H1 (cell line): ENCODE data around the gene ASB16. TPM values are rescaled to one million over a fixed set of nuclear protein-coding genes. Genes with fewer than 3 reads are reported as not detected.

Experiments used
- CHD1 ChIP-seq: IDR thresholded peaks from 2 replicates; pipeline ENCODE4 v1.6.1; 2012; ENCODE audit warnings: low read depth, low read length, improper control_type of control experiment
- RAD21 ChIP-seq, 2 experiments: IDR thresholded peaks in 1 of 2; conservative IDR thresholded peaks in 1 of 2; 2 replicates each; pipeline ENCODE4 v1.6.1; 2011; ENCODE audit warnings: low read depth in 2 of 2, low read length in 2 of 2, improper control_type of control experiment in 1 of 2, inconsistent platforms in 1 of 2, mild to moderate bottlenecking in 1 of 2, moderate library complexity in 1 of 2
- RNF2 ChIP-seq: fragments of 200-900, 300-1000 bp; sonication (generic); IDR thresholded peaks from 2 replicates; pipeline ENCODE4 v1.7.1; 2016; ENCODE audit warnings: borderline replicate concordance, low read depth, mild to moderate bottlenecking, antibody characterized with exemption, low read length; ENCODE audit not compliant: poor library complexity, severe bottlenecking; ENCODE audit errors: missing control alignments
- polyA plus RNA-seq, 7 experiments: library from polyadenylated mRNA; depleted of rRNA in 3 of 7; stranded (reverse) in 5 of 7; unstranded in 2 of 7; fragments of >200 nt in 5 of 7; fragments of 200-250 nt in 2 of 7; gene quantifications; 1 replicate in 5 of 7; 2 replicates in 1 of 7; 4 replicates in 1 of 7; pipeline versions ENCODE4 v1.2.1 to v1.2.3, GENCODE V29; 2011 to 2013; ENCODE audit warnings: missing spikeins in 2 of 7, mixed read lengths in 2 of 7
- total RNA-seq: library from RNA; stranded (reverse); fragmentation: NEBNext Ultra II Directional; extraction: Animal tissue kit (Norgen Biotek cat#: 25700); gene quantifications from 2 replicates; pipeline ENCODE4 v1.2.1, GENCODE V29; 2021
- TF ChIP-seq, protein P1 (sequence below), 3 experiments: IDR thresholded peaks; 1 replicate in 2 of 3; 2 replicates in 1 of 3; pipeline versions ENCODE4 v1.5.1 to v1.6.1; 2011; ENCODE audit warnings: low read length in 3 of 3, mild to moderate bottlenecking in 3 of 3, inconsistent platforms in 2 of 3, low read depth in 1 of 3, moderate library complexity in 1 of 3; ENCODE audit not compliant: insufficient read depth in 1 of 3; ENCODE audit errors: control extremely low read depth in 1 of 3

The ASB16 gene
- total and polyA plus RNA-seq, 2 of the 8 experiments (the other 6 are each of a cell fraction or from before 2014, with no cell fraction given) = 0.05 TPM; not detected in 1

- TF ChIP-seq, protein P1, sequence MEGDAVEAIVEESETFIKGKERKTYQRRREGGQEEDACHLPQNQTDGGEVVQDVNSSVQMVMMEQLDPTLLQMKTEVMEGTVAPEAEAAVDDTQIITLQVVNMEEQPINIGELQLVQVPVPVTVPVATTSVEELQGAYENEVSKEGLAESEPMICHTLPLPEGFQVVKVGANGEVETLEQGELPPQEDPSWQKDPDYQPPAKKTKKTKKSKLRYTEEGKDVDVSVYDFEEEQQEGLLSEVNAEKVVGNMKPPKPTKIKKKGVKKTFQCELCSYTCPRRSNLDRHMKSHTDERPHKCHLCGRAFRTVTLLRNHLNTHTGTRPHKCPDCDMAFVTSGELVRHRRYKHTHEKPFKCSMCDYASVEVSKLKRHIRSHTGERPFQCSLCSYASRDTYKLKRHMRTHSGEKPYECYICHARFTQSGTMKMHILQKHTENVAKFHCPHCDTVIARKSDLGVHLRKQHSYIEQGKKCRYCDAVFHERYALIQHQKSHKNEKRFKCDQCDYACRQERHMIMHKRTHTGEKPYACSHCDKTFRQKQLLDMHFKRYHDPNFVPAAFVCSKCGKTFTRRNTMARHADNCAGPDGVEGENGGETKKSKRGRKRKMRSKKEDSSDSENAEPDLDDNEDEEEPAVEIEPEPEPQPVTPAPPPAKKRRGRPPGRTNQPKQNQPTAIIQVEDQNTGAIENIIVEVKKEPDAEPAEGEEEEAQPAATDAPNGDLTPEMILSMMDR (IDR thresholded peaks at IDR 0.05; ENCODE audit: control extremely low read depth in 1 of 3, insufficient read depth in 1 of 3, low read depth in 1 of 3, low read length in 3 of 3) = peak; percentile 36 to 42 (median 41); a peak in 3 of 4 replicates
- TF ChIP-seq RNF2 (no peak), RAD21 (IDR thresholded peaks at IDR 0.05 in 1 of 2, conservative IDR thresholded peaks at IDR 0.05 in 1 of 2; ENCODE audit: low read depth in 2 of 2, low read length in 2 of 2) (peak; percentile 52 to 58; a peak in 3 of 4 replicates), CHD1 (no peak)
These were observed at the start of gene ASB16 (continued) for GRCh38 chr17:44170499-44171201.
